ENCODE results near the gene SEC14L1. TPM values are rescaled to one million over a fixed set of nuclear protein-coding genes. Genes with fewer than 3 reads are reported as not detected.
"Not testable (repeated sequence)": the region's sequence is repeated elsewhere in the genome, so short reads cannot be mapped to it uniquely, and the experiment has no call there.

The SEC14L1 gene
- 10 to 100 TPM; 44.2 to 67.0 TPM for total RNA-seq

DNA sequence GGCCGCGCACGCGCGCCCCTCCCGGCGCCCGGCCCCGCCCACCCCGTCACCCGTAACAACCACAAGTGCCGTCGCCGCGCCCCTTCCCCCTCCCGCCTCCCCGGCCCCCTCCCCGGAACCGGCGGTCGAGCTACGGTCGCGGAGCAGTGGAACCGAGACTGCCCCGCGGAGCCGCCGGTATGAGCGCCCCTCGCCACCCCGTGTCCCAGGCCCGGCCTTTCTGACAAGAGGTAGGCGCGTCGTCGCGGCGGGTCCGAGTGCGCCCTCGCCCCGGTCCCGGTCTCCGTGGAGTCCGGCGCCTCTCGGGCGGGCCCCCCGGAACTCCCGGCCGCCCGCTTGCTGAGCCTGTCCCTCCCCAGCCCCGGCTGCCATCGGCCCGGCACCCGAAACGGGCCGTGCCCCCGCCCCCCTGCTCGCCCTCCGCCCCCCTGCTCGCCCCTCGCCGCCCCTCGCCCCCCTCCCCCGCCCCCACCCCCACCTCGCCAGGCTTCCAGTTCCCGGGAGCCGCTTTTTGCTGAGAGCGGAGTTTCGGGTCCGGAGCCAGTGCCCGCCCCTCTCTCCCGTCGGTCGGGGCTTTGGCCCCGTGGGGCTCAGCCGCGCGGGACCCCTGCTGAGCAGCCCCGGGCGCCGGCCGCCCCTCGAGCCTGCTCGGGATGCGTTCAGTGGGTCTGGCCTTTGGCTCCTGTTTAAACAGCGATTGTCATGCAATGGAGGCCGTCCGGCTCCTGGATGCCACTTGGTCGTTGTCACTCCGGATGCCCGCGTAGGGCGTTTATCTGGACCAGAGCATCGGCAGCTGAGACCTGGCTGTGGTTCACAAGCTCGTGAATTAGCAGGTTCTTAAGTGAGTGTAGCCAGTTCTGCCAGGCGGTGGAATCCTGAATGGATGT, at the start of gene SEC14L1:
Gene SEC14L1 (plus strand): TSS at position 92 of the 890 bp plus-strand sequence. CDS start 2,628 bp downstream, outside the sequence.
- peaks cover 8% of the 10 kb centered on the region for H3K9me3 Mint-ChIP-seq (ENCODE audit: low read depth)
- no peaks in the 10 kb centered on the region for H3K27me3 Mint-ChIP-seq
- ATAC-seq = no peak
- peak within 1 kb of the TSS; percentile 93 for H3K27ac Mint-ChIP-seq
- H3K4me3 Mint-ChIP-seq = peak within 1 kb of the TSS; percentile 80
- intact Hi-C loops (cut with DNase I, micrococcal nuclease) = loop anchor here (1.0 to 10.0 kb wide), 17 partner anchors 14 to 817 kb away; partner anchors contain the start of genes SRSF2 (in 2 of the 2), JMJD6 (in 1 of the 2), METTL23 (in 1 of the 2) and MFSD11 (in 1 of the 2)
- POLR2A ChIA-PET = interaction anchor here (0.6 to 2.7 kb wide), 5 partner anchors 9 to 334 kb away, joined by 3 to 24 read pairs (median 9); no protein-coding TSS in a partner anchor
- peaks cover 38% of the 10 kb centered on the region for H3K36me3 Mint-ChIP-seq (ENCODE audit: low read depth)
- peak; percentile 56 for DNase-seq
- CTCF ChIA-PET = interaction anchor here (0.8 to 2.9 kb wide), 4 partner anchors 22 to 897 kb away, joined by 3 to 17 read pairs (median 3); no protein-coding TSS in a partner anchor
- H3K4me1 Mint-ChIP-seq = peaks cover 58% of the 10 kb centered on the region

GRCh38 chr17:77092025-77092424, 48.7 kb upstream of the SEC14L1 start:
- H3K4me3 Mint-ChIP-seq = no peak overlapping the region
- CTCF ChIA-PET = no interaction called here
- peak overlapping the region; percentile 72 for H3K27ac Mint-ChIP-seq
- DNase-seq = no peak
- H3K36me3 Mint-ChIP-seq (ENCODE audit: low read depth) = peaks cover 69% of the 10 kb centered on the region
- H3K27me3 Mint-ChIP-seq = no peaks in the 10 kb centered on the region
- intact Hi-C loops (cut with DNase I, micrococcal nuclease) = no loop called here
- POLR2A ChIA-PET = no interaction called here
- H3K9me3 Mint-ChIP-seq (ENCODE audit: low read depth) = no peaks in the 10 kb centered on the region
- H3K4me1 Mint-ChIP-seq = peaks cover 48% of the 10 kb centered on the region
- ATAC-seq = no peak

DNA sequence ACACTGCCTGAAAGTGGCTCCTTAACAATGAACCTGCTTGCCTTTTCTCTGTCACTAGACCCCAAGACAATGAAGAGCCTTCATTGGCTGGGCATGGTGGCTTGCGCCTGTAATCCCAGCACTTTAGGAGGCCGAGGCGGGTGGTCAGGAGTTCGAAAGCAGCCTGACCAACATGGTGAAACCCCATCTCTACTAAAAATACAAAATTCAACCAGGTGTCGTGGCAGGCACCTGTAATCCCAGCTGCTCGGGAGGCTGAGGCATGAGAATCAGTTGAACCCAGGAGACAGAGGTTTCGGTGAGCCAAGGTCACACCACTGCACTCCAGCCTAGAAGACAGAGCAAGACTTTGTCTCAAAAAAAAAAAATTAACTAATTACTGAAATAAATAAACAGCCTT, 45.3 kb upstream of the SEC14L1 start:
- Mint-ChIP-seq H3K9me3 (ENCODE audit: low read depth) (no peaks in the 10 kb centered on the region), H3K27ac (no peak overlapping the region), H3K4me1 (peaks cover 53% of the 10 kb centered on the region), H3K4me3 (no peak overlapping the region), H3K36me3 (ENCODE audit: low read depth) (peaks cover 70% of the 10 kb centered on the region), H3K27me3 (no peaks in the 10 kb centered on the region)
- DNase-seq (no peak), ATAC-seq (no peak)
- ChIA-PET CTCF (interaction anchor here (0.6 to 1.0 kb wide), 2 partner anchors 93 to 1131 kb away, joined by 3 to 5 read pairs; no protein-coding TSS in a partner anchor), POLR2A (interaction anchor here (0.6 kb wide), 2 partner anchors 45 to 227 kb away, joined by 3 read pairs; partner anchors contain the start of genes MGAT5B and SEC14L1)
- intact Hi-C loops (cut with DNase I, micrococcal nuclease) = loop anchor here in 1 of 2 experiments (5.0 kb wide), 1 partner anchor 92 kb away; no protein-coding TSS in a partner anchor

- ATAC-seq (peak; percentile 65), DNase-seq (no peak)
- H3K36me3 Mint-ChIP-seq (ENCODE audit: low read depth) = peaks cover 64% of the 10 kb centered on the region
- intact Hi-C loops (cut with DNase I, micrococcal nuclease) = loop anchor here (2.0 to 5.0 kb wide), 3 partner anchors 44 to 150 kb away; partner anchors contain the start of gene SEC14L1 (in 1 of the 2)
- ChIA-PET POLR2A (no interaction called here), CTCF (no interaction called here)
- H3K27ac Mint-ChIP-seq = peak overlapping the region; percentile 86
- no peak overlapping the region for H3K4me3 Mint-ChIP-seq
- H3K4me1 Mint-ChIP-seq = peaks cover 45% of the 10 kb centered on the region
- H3K9me3 Mint-ChIP-seq (ENCODE audit: low read depth) = no peaks in the 10 kb centered on the region
- no peaks in the 10 kb centered on the region for H3K27me3 Mint-ChIP-seq
Observed at GRCh38 chr17:77096570-77097214, 44.1 kb upstream of the SEC14L1 start.

GRCh38 chr17:77097631-77098180, 43.1 kb upstream of the SEC14L1 start:
- ChIA-PET POLR2A (no interaction called here), CTCF (interaction anchor here (0.8 to 1.4 kb wide), 2 partner anchors 9 to 146 kb away, joined by 3 read pairs; no protein-coding TSS in a partner anchor)
- Mint-ChIP-seq H3K4me3 (no peak overlapping the region), H3K27me3 (no peaks in the 10 kb centered on the region), H3K27ac (peak overlapping the region; percentile 85), H3K4me1 (peaks cover 38% of the 10 kb centered on the region), H3K9me3 (ENCODE audit: low read depth) (no peaks in the 10 kb centered on the region), H3K36me3 (ENCODE audit: low read depth) (peaks cover 61% of the 10 kb centered on the region)
- ATAC-seq (no peak), DNase-seq (no peak)
- intact Hi-C loops (cut with DNase I, micrococcal nuclease) = loop anchor here (2.0 to 5.0 kb wide), 3 partner anchors 43 to 149 kb away; partner anchors contain the start of gene SEC14L1 (in 1 of the 2)

DNA sequence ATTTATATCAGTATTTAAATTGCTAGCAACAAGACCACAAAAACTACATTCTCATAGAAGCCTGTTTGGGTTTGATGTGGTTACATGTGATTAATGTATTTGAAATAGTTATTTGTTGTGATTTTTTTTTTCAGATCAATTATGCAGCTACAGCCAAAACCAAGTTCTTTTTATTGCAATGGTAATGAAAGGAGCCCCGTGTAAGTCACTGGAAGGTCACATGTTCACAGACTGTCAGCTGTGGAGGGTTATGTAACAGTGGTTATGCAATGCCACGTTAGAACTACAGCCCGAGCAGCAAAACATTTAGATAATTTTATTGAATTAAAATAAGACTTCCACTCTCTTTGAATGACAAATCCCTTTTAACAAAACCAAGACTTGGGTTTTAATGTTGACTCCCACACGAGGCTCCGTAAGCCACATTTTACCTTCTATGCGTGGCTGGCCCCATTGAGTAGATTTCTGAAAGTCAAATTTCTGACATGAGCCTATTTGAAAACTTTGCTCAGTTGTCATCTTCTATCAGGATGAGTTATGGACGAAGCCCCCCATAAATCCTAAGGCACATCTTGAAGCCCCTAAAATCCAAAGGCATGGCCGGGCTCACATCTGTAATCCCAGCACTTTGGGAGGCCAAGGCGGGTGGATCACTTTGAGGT, 41.8 kb upstream of the SEC14L1 start:
- intact Hi-C loops (cut with DNase I, micrococcal nuclease) = loop anchor here in 1 of 2 experiments (5.0 kb wide), 1 partner anchor 88 kb away; no protein-coding TSS in a partner anchor
- ChIA-PET POLR2A (no interaction called here), CTCF (interaction anchor here (0.8 to 1.9 kb wide), 5 partner anchors 11 to 145 kb away, joined by 3 to 7 read pairs (median 3); no protein-coding TSS in a partner anchor)
- Mint-ChIP-seq H3K36me3 (ENCODE audit: low read depth) (peaks cover 52% of the 10 kb centered on the region), H3K4me3 (no peak overlapping the region), H3K9me3 (ENCODE audit: low read depth) (no peaks in the 10 kb centered on the region), H3K4me1 (peaks cover 35% of the 10 kb centered on the region), H3K27ac (peak overlapping the region; percentile 85), H3K27me3 (no peaks in the 10 kb centered on the region)
- ATAC-seq (no peak), DNase-seq (no peak)

DNA sequence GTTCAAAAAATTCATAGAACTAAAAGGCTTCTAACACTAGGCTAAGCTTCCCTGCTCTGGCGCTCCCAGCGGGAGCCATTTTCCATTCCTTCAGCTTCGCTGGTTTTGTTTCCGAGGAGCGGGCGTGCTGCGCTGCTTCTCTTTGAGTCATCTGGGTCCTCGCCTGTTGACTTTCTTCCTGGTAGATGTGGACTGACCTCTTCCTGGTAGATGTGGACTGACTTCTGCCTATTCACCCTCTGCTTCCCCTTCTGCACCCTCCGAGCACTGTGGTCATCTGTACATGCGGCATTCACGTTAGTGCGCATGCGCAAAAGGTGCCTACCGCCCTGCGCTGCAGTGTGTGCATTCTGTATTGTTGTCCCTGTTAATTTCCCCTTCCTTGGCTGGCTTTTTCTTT, 40.8 kb upstream of the SEC14L1 start:
- H3K27ac Mint-ChIP-seq = no peak overlapping the region
- ChIA-PET CTCF (interaction anchor here (0.7 to 1.9 kb wide), 3 partner anchors 13 to 48 kb away, joined by 3 to 7 read pairs (median 4); no protein-coding TSS in a partner anchor), POLR2A (no interaction called here)
- H3K4me1 Mint-ChIP-seq = peaks cover 32% of the 10 kb centered on the region
- ATAC-seq (no peak), DNase-seq (no peak)
- intact Hi-C loops (cut with DNase I, micrococcal nuclease) = loop anchor here in 1 of 2 experiments (5.0 kb wide), 1 partner anchor 87 kb away; no protein-coding TSS in a partner anchor
- no peak overlapping the region for H3K4me3 Mint-ChIP-seq
- H3K36me3 Mint-ChIP-seq (ENCODE audit: low read depth) = peaks cover 44% of the 10 kb centered on the region
- no peaks in the 10 kb centered on the region for H3K9me3 Mint-ChIP-seq (ENCODE audit: low read depth)
- no peaks in the 10 kb centered on the region for H3K27me3 Mint-ChIP-seq

DNA sequence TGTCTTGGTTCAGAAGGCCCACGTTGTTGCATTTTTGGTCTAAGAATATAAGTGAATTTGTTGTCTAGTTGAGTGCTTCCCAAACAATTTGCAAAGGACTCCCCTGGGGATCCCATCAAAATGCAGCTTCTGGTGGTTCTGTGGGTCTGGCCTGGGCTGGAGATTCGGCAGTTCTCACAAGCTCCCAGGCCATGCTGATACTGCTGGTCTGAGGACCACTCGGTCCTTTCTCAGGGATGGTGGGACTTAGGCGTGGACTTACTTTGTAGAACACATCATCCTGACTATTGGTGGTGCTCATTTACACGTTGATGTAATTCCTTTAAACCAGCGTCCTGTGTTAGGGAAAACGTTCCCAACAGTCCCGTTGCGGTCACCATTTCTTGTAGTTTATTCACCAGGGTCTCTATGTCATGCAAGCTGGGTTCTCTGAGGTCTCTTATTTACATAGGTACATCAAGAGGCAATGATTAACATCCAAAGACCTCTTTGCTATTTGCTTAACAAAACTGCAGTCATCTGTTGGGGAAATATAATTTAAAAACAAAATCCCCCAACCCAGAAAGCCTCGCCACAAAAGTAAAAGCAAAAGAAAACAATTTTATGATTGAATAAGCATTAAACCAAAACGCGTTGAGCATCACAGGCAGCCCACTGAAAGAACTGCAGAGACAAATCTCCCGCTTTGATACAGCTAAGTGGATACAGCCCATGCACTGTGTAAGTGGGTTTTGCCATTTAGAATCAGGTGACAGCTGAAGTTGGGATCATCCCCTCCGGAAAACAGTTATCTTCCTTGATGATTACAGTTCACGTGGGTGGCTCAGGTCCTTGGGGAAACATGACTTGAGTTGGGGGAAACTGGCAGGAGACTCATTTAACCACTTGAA, 39.0 kb upstream of the SEC14L1 start:
- intact Hi-C loops (cut with DNase I, micrococcal nuclease) = no loop called here
- Mint-ChIP-seq H3K36me3 (ENCODE audit: low read depth) (peaks cover 36% of the 10 kb centered on the region), H3K4me1 (peaks cover 28% of the 10 kb centered on the region), H3K9me3 (ENCODE audit: low read depth) (no peaks in the 10 kb centered on the region), H3K27ac (peak overlapping the region; percentile 29), H3K27me3 (no peaks in the 10 kb centered on the region), H3K4me3 (no peak overlapping the region)
- ChIA-PET POLR2A (no interaction called here), CTCF (interaction anchor here (0.7 kb wide), 1 partner anchor 18 kb away, joined by 3 read pairs; no protein-coding TSS in a partner anchor)
- DNase-seq = no peak
- ATAC-seq = no peak

- POLR2A ChIA-PET; H3K4me3 Mint-ChIP-seq; H3K27me3 Mint-ChIP-seq; ATAC-seq; intact Hi-C loops (cut with DNase I, micrococcal nuclease); DNase-seq; H3K9me3 Mint-ChIP-seq (ENCODE audit: low read depth): not testable (repeated sequence)
- H3K4me1 Mint-ChIP-seq = peaks cover 22% of the 10 kb centered on the region
- peak overlapping the region; percentile 29 for H3K27ac Mint-ChIP-seq
- peaks cover 30% of the 10 kb centered on the region for H3K36me3 Mint-ChIP-seq (ENCODE audit: low read depth)
- CTCF ChIA-PET = interaction anchor here (0.7 kb wide), 2 partner anchors 18 to 169 kb away, joined by 3 read pairs; no protein-coding TSS in a partner anchor
Observed at GRCh38 chr17:77102411-77103134, 38.2 kb upstream of the SEC14L1 start.
